Measurements from ENCODE around the gene LRP10.

Gene LRP10

DNA sequence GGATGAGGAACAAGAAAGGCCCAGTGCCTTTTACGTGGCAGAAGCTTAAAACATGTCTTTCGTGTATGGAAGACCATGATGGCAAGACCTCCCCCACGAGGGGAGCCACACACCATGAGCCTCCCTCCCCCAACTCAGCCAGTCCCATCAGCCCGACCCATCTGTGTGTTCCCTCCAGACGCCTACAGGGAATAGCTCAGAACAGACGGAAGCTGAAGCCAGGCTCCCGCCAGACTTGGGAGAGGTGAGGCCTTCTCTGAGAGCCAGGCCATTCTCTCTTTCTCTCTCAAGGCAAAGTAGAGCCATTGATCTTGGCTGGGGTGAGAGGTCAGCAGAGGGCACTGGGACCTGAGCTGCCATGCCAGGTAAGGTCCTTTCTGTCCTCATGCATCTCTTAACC is 20.9 kb downstream of the LRP10 start:
- Histone ChIP-seq H3K4me3 (ENCODE audit: extremely low read depth, insufficient read depth, low read length, poor library complexity, severe bottlenecking) (no peak overlapping the region), H3K36me3 (ENCODE audit: control insufficient read depth, insufficient read depth, low read length) (no peaks in the 10 kb centered on the region), H3K27ac (ENCODE audit: low read depth, low read length, severe bottlenecking) (no peak overlapping the region), H3K4me1 (ENCODE audit: control insufficient read depth, insufficient read depth, low read length, poor library complexity, severe bottlenecking) (peaks cover 5% of the 10 kb centered on the region), H3K9me3 (ENCODE audit: control insufficient read depth, low read length) (no peaks in the 10 kb centered on the region)
- WGBS, 2 experiments (ENCODE audit: insufficient coverage in 2 of 2) = 92 to 97% methylated on average over 5 to 6 of the region's 7 CpGs

DNA sequence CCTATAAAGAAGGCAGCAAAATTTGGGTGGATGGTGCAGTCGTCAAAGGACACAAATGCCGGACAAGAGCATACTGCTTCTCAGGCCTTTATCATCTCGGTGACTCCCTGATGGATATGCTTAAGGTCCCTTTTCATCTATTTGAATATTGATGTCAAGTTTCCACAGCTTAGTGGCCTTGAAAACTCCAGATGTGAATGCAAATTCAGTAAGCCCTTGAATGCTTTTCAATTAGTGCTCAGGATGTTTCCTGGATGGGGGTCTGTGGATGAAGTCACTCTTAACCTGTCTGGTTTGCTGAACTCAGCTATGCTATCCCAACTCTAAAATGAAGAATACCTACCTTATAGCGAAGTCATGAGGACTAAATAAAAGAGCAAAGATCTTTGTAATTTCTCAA is 22.2 kb downstream of the LRP10 start:
- Histone ChIP-seq H3K4me1 (ENCODE audit: control insufficient read depth, insufficient read depth, low read length, poor library complexity, severe bottlenecking) (peaks cover 11% of the 10 kb centered on the region), H3K4me3 (ENCODE audit: extremely low read depth, insufficient read depth, low read length, poor library complexity, severe bottlenecking) (no peak overlapping the region)

DNA sequence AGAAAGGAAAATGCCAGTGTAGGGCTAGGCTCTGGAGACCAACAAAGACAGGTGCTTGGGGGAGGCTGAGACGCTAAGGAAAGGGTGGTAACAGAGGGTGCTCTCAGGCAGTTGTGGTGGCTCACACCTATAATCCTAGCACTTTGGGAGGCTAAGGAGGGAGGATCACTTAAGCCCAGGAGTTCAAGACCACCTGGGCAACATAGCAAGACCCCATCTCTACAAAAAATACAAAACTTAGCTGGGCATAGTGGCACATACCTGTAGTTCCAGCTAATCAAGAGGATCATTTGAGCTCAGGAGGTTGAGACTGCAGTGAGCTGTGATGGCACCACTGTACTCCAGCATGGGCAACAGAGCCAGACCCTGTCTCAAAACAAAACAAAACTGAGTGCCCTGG is 23.9 kb downstream of the LRP10 start:
- 100% methylated on average over 1 of the region's 1 CpG for WGBS, 2 experiments (ENCODE audit: insufficient coverage in 2 of 2)
- no peak overlapping the region for H3K27ac ChIP-seq (ENCODE audit: low read depth, low read length, severe bottlenecking)
- no peaks in the 10 kb centered on the region for H3K9me3 ChIP-seq (ENCODE audit: control insufficient read depth, low read length)
- peaks cover 5% of the 10 kb centered on the region for H3K36me3 ChIP-seq (ENCODE audit: control insufficient read depth, insufficient read depth, low read length)
- peaks cover 16% of the 10 kb centered on the region for H3K4me1 ChIP-seq (ENCODE audit: control insufficient read depth, insufficient read depth, low read length, poor library complexity, severe bottlenecking)
- H3K4me3 ChIP-seq (ENCODE audit: extremely low read depth, insufficient read depth, low read length, poor library complexity, severe bottlenecking) = no peak overlapping the region

More for the DNA sequence above, 22.2 kb downstream of the LRP10 start:
- no peak overlapping the region for H3K27ac ChIP-seq (ENCODE audit: low read depth, low read length, severe bottlenecking)
- WGBS, 2 experiments (ENCODE audit: insufficient coverage in 2 of 2) = 82 to 90% methylated on average over 2 to 3 of the region's 4 CpGs
- H3K36me3 ChIP-seq (ENCODE audit: control insufficient read depth, insufficient read depth, low read length) = no peaks in the 10 kb centered on the region
- no peaks in the 10 kb centered on the region for H3K9me3 ChIP-seq (ENCODE audit: control insufficient read depth, low read length)

DNA sequence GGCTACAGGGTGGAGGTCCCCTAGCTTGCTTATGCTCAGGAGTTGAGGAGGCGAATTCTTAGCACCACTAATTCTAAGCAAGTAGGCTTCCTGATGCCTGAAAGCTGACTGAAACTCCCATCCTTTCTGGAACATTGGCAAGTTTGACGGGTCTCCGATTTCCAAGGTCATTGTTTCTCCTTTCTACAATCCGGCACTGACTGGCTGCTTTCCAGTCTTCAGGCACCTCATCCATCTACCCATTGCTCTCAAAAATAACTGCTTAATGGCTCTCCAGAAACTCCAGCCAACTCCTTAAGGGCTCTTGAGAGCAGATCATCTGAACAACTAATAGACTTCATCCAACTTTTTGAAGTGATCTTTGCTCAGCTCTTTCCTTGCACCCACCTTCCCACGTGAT is 24.8 kb downstream of the LRP10 start:
- no peaks in the 10 kb centered on the region for H3K9me3 ChIP-seq (ENCODE audit: control insufficient read depth, low read length)
- no peak overlapping the region for H3K4me3 ChIP-seq (ENCODE audit: extremely low read depth, insufficient read depth, low read length, poor library complexity, severe bottlenecking)
- peaks cover 16% of the 10 kb centered on the region for H3K4me1 ChIP-seq (ENCODE audit: control insufficient read depth, insufficient read depth, low read length, poor library complexity, severe bottlenecking)
- WGBS, 2 experiments (ENCODE audit: insufficient coverage in 2 of 2) = 96 to 97% methylated on average over 5 of the region's 5 CpGs
- no peak overlapping the region for H3K27ac ChIP-seq (ENCODE audit: low read depth, low read length, severe bottlenecking)
- peaks cover 15% of the 10 kb centered on the region for H3K36me3 ChIP-seq (ENCODE audit: control insufficient read depth, insufficient read depth, low read length)

GRCh38 chr14:22896760-22897159 is 25.2 kb downstream of the LRP10 start:
- Histone ChIP-seq H3K9me3 (ENCODE audit: control insufficient read depth, low read length) (no peaks in the 10 kb centered on the region), H3K4me1 (ENCODE audit: control insufficient read depth, insufficient read depth, low read length, poor library complexity, severe bottlenecking) (peaks cover 16% of the 10 kb centered on the region), H3K27ac (ENCODE audit: low read depth, low read length, severe bottlenecking) (no peak overlapping the region), H3K36me3 (ENCODE audit: control insufficient read depth, insufficient read depth, low read length) (peaks cover 19% of the 10 kb centered on the region), H3K4me3 (ENCODE audit: extremely low read depth, insufficient read depth, low read length, poor library complexity, severe bottlenecking) (no peak overlapping the region)
- 83 to 93% methylated on average over 2 to 3 of the region's 3 CpGs for WGBS, 2 experiments (ENCODE audit: insufficient coverage in 2 of 2)

- Histone ChIP-seq H3K27ac (ENCODE audit: low read depth, low read length, severe bottlenecking) (no peak overlapping the region), H3K4me1 (ENCODE audit: control insufficient read depth, insufficient read depth, low read length, poor library complexity, severe bottlenecking) (peaks cover 16% of the 10 kb centered on the region), H3K4me3 (ENCODE audit: extremely low read depth, insufficient read depth, low read length, poor library complexity, severe bottlenecking) (no peak overlapping the region), H3K9me3 (ENCODE audit: control insufficient read depth, low read length) (no peaks in the 10 kb centered on the region), H3K36me3 (ENCODE audit: control insufficient read depth, insufficient read depth, low read length) (peaks cover 25% of the 10 kb centered on the region)
- WGBS, 2 experiments (ENCODE audit: insufficient coverage in 2 of 2) = 100% methylated on average over 1 of the region's 1 CpG
Observed at GRCh38 chr14:22897357-22897756, 25.8 kb downstream of the LRP10 start.

DNA sequence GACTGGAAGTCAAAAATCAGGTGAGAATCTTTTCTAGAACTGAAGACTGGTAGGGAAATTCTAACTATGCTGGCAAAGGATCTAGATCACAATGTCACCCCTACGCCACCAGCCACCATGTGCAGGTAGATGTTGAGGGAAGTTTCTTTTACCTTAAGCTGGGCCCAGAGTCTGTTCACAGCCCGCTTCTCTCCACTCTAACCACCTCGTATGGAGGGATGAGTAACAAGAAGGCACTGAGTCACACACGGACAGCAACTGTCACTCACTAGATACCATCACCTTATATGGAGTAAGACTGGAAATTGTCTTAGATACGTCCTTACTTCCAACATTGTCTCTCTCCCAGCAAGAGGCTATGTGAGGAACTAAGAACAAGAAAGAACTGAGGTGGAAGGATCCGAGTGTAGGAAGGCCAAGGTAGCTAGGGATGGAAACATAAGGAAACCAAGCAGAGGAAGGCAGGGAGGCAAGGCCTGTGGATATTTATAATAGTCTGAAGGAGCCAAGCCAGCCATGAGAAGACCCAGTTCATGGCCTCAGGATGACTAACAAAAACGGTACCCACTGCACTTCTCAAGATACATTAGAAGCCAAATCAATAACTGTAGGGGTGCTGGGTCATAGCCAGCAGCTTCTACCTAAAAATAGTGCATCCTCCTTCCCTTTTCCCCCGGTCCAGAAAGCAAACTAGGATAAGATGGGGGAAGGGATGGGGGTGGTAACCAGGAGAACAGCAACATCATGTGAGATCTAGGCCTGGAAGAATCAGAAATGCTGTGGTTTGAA is 27.0 kb downstream of the LRP10 start:
- peak overlapping the region; percentile 1 for H3K27ac ChIP-seq (ENCODE audit: low read depth, low read length, severe bottlenecking)
- 80% methylated on average over 1 to 2 of the region's 8 CpGs for WGBS, 2 experiments (ENCODE audit: insufficient coverage in 2 of 2)

GRCh38 chr14:22900081-22900799 is 28.7 kb downstream of the LRP10 start:
- Histone ChIP-seq H3K36me3 (ENCODE audit: control insufficient read depth, insufficient read depth, low read length) (peaks cover 53% of the 10 kb centered on the region), H3K27ac (ENCODE audit: low read depth, low read length, severe bottlenecking) (no peak overlapping the region), H3K4me3 (ENCODE audit: extremely low read depth, insufficient read depth, low read length, poor library complexity, severe bottlenecking) (no peak overlapping the region), H3K4me1 (ENCODE audit: control insufficient read depth, insufficient read depth, low read length, poor library complexity, severe bottlenecking) (peaks cover 16% of the 10 kb centered on the region), H3K9me3 (ENCODE audit: control insufficient read depth, low read length) (no peaks in the 10 kb centered on the region)
- WGBS, 2 experiments (ENCODE audit: insufficient coverage in 2 of 2) = 0% methylated on average over 1 of the region's 3 CpGs; no CpG with 5 or more reads in 1 of the 2 experiments

More for the DNA sequence above, 27.0 kb downstream of the LRP10 start:
- Histone ChIP-seq H3K9me3 (ENCODE audit: control insufficient read depth, low read length) (no peaks in the 10 kb centered on the region), H3K36me3 (ENCODE audit: control insufficient read depth, insufficient read depth, low read length) (peaks cover 36% of the 10 kb centered on the region), H3K4me1 (ENCODE audit: control insufficient read depth, insufficient read depth, low read length, poor library complexity, severe bottlenecking) (peaks cover 16% of the 10 kb centered on the region), H3K4me3 (ENCODE audit: extremely low read depth, insufficient read depth, low read length, poor library complexity, severe bottlenecking) (no peak overlapping the region)

DNA sequence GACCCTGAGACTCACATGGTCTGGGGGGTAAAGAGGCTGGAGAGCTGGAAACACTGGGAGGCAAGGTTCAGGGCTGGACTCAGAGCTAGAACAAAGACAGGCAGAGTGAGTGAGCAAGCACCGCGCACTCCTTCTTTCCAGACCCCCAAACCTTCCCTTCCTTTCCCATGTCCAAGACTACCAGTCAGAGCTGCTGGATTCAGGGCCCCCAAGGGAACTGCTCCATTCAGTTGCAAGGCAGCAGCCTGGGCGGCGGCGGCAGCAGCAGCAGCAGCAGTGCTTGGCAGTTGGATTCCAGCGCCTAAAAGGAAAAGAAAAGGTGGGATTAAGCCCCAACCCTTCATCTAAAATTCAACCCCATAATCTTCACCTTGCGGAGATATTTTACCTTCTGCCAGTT is 30.3 kb downstream of the LRP10 start:
- Histone ChIP-seq H3K4me1 (ENCODE audit: control insufficient read depth, insufficient read depth, low read length, poor library complexity, severe bottlenecking) (peaks cover 16% of the 10 kb centered on the region), H3K9me3 (ENCODE audit: control insufficient read depth, low read length) (no peaks in the 10 kb centered on the region), H3K27ac (ENCODE audit: low read depth, low read length, severe bottlenecking) (no peak overlapping the region), H3K36me3 (ENCODE audit: control insufficient read depth, insufficient read depth, low read length) (peaks cover 69% of the 10 kb centered on the region), H3K4me3 (ENCODE audit: extremely low read depth, insufficient read depth, low read length, poor library complexity, severe bottlenecking) (no peak overlapping the region)
- WGBS, 2 experiments (ENCODE audit: insufficient coverage in 2 of 2) = 89 to 93% methylated on average over 3 to 7 of the region's 7 CpGs

GRCh38 chr14:22903742-22904087 is 32.2 kb downstream of the LRP10 start:
- Histone ChIP-seq H3K36me3 (ENCODE audit: control insufficient read depth, insufficient read depth, low read length) (peaks cover 86% of the 10 kb centered on the region), H3K4me3 (ENCODE audit: extremely low read depth, insufficient read depth, low read length, poor library complexity, severe bottlenecking) (no peak overlapping the region), H3K27ac (ENCODE audit: low read depth, low read length, severe bottlenecking) (no peak overlapping the region), H3K4me1 (ENCODE audit: control insufficient read depth, insufficient read depth, low read length, poor library complexity, severe bottlenecking) (peaks cover 5% of the 10 kb centered on the region), H3K9me3 (ENCODE audit: control insufficient read depth, low read length) (no peaks in the 10 kb centered on the region)
- 92 to 100% methylated on average over 2 of the region's 2 CpGs for WGBS, 2 experiments (ENCODE audit: insufficient coverage in 2 of 2)

- WGBS, 2 experiments (ENCODE audit: insufficient coverage in 2 of 2) = 91 to 95% methylated on average over 4 of the region's 4 CpGs
- Histone ChIP-seq H3K36me3 (ENCODE audit: control insufficient read depth, insufficient read depth, low read length) (peaks cover 95% of the 10 kb centered on the region), H3K4me1 (ENCODE audit: control insufficient read depth, insufficient read depth, low read length, poor library complexity, severe bottlenecking) (no peaks in the 10 kb centered on the region), H3K9me3 (ENCODE audit: control insufficient read depth, low read length) (no peaks in the 10 kb centered on the region), H3K4me3 (ENCODE audit: extremely low read depth, insufficient read depth, low read length, poor library complexity, severe bottlenecking) (no peak overlapping the region), H3K27ac (ENCODE audit: low read depth, low read length, severe bottlenecking) (no peak overlapping the region)
Observed at GRCh38 chr14:22905627-22906026, 34.1 kb downstream of the LRP10 start.

All from mesodermal cell (in vitro differentiated cells).